TTC549 (cell line): Measurements from ENCODE around the gene ZC3H7B.
"Not testable (repeated sequence)": the region's sequence is repeated elsewhere in the genome, so short reads cannot be mapped to it uniquely, and the experiment has no call there.

Source experiments
- FAIRE-seq: peaks from 2 replicates; lab custom pipeline; 2012; peaks lifted over from hg19 to GRCh38; lab: Jason Lieb, UNC

The ZC3H7B gene

GRCh38 chr22:41286639-41287091, 14.7 kb upstream of the ZC3H7B start:
- no peak for FAIRE-seq

GRCh38 chr22:41288245-41288946, 12.9 kb upstream of the ZC3H7B start:
- no peak for FAIRE-seq

GRCh38 chr22:41289671-41290070, 11.7 kb upstream of the ZC3H7B start:
- no peak for FAIRE-seq

- FAIRE-seq, result no peak
Observed at GRCh38 chr22:41290262-41291221, 10.8 kb upstream of the ZC3H7B start.

- not testable (repeated sequence) for FAIRE-seq
Observed at GRCh38 chr22:41294816-41295215, 6.5 kb upstream of the ZC3H7B start.

- no peak for FAIRE-seq
Observed at GRCh38 chr22:41296826-41297667, 4.3 kb upstream of the ZC3H7B start.

- FAIRE-seq, result no peak
Observed at GRCh38 chr22:41300661-41301060, 664 bp upstream of the ZC3H7B start.

- no peak for FAIRE-seq
Observed at GRCh38 chr22:41302021-41302767, 869 bp downstream of the ZC3H7B start.

GRCh38 chr22:41302811-41303210, 1.5 kb downstream of the ZC3H7B start:
- FAIRE-seq, result no peak

- FAIRE-seq, result no peak
Observed at GRCh38 chr22:41305646-41306045, 4.3 kb downstream of the ZC3H7B start.

GRCh38 chr22:41308054-41308453, 6.7 kb downstream of the ZC3H7B start:
- FAIRE-seq, result no peak

- no peak for FAIRE-seq
Observed at GRCh38 chr22:41308544-41308947, 7.2 kb downstream of the ZC3H7B start.

GRCh38 chr22:41310336-41310735, 9.0 kb downstream of the ZC3H7B start:
- FAIRE-seq, result no peak

- no peak for FAIRE-seq
Observed at GRCh38 chr22:41311487-41311886, 10.2 kb downstream of the ZC3H7B start.

GRCh38 chr22:41314821-41315220, 13.5 kb downstream of the ZC3H7B start:
- no peak for FAIRE-seq

GRCh38 chr22:41315586-41315985, 14.3 kb downstream of the ZC3H7B start:
- FAIRE-seq, result no peak

- FAIRE-seq, result no peak
Observed at GRCh38 chr22:41320416-41321240, 19.3 kb downstream of the ZC3H7B start.

GRCh38 chr22:41324821-41325528, 23.6 kb downstream of the ZC3H7B start:
- FAIRE-seq, result no peak

GRCh38 chr22:41327124-41327523, 25.8 kb downstream of the ZC3H7B start:
- FAIRE-seq, result no peak

GRCh38 chr22:41330169-41330568, 28.8 kb downstream of the ZC3H7B start:
- FAIRE-seq, result no peak
